ENCODE data around the gene CDK5RAP1.

DNA sequence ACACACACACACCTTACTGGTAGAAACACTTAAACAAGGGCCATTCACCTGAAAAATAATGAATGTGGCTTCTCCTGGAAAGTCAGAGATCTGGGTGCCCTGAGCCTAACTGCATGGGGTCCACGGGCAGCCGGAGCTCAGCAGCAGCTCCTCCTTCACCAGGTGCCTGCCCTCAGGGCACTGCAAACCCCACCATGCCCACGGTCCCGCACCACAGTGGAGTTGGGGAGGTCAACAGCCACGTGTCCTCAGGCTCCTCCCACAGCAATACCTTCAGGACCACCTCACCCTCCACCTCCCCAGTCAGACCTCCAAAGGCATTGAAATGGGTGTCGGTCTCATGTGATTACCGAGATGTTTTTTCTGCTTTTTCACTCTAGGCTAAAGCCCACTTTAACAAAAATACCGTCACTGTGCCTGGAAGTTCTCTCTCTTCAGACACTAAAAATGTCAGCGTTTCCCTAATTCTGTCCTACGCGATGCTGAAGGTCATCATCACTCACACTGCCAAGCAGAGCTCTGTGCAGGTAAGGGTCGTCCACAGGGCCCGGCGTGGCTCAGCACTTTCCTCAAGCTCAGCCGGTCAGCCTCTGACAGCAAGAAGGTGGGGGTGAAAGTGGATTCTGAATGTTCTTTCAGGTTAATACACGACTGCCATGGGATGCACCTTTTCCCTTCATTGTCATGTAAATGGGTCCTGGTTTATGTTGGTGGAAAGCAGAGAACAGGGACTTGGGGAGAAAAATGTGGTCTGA is 48.9 kb downstream of the CDK5RAP1 start:
- TF ChIP-seq CTCF (conservative IDR thresholded peaks at IDR 0.05; ENCODE audit: low read length) (no peak), EZH2phosphoT487 (IDR thresholded peaks at IDR 0.05; ENCODE audit: borderline replicate concordance) (no peak)

Data from Loucy (cell line).